C4-2B (cell line): ENCODE results near the gene NMRAL1.

Source experiments
- CTCF ChIP-seq: fragments of 450-650 bp; conservative IDR thresholded peaks from 2 replicates; pipeline ENCODE4 v1.5.1; 2017; ENCODE audit warnings: mild to moderate bottlenecking
- ZFX ChIP-seq: fragments of 450-650 bp; IDR thresholded peaks from 2 replicates; pipeline ENCODE4 v1.6.1; 2017

- TF ChIP-seq CTCF (no peak), ZFX (no peak)
Measured at GRCh38 chr16:4481526-4481925, 7.1 kb upstream of the NMRAL1 start.
